Renal cortex interstitium (tissue), 11 donors: ENCODE results near the gene ZNF407. TPM values are rescaled to one million over a fixed set of nuclear protein-coding genes. Genes with fewer than 3 reads are reported as not detected.

Source experiments
- DNase-seq, 11 donors: peaks; one replicate each; pipeline ENCODE4 v3.0.0-alpha.2; 2013; ENCODE audit warnings: low read depth in 9 of 11, low spot score in 4 of 11; ENCODE audit errors: extremely low read depth in 1 of 11
- polyA plus RNA-seq, 3 donors: library from polyadenylated mRNA; unstranded; fragments of 120-200 nt; gene quantifications; one replicate each; pipeline ENCODE4 v1.2.1, GENCODE V29; 2013; ENCODE audit not compliant: insufficient read length in 3 of 3

Gene ZNF407
- polyA plus RNA-seq, 3 donors = 10.0 to 10.1 (median 10.1) TPM

- DNase-seq = no peak
Measured at GRCh38 chr18:74617486-74617885, 19.8 kb downstream of the ZNF407 start.

- DNase-seq = no peak
Measured at GRCh38 chr18:74622072-74622471, 24.4 kb downstream of the ZNF407 start.

GRCh38 chr18:74623047-74623816 is 25.6 kb downstream of the ZNF407 start:
- DNase-seq = no peak

- no peak for DNase-seq
Measured at GRCh38 chr18:74624466-74624865, 26.8 kb downstream of the ZNF407 start.

- no peak for DNase-seq
Measured at GRCh38 chr18:74625157-74625556, 27.5 kb downstream of the ZNF407 start.

GRCh38 chr18:74626049-74626874 is 28.6 kb downstream of the ZNF407 start:
- no peak for DNase-seq

GRCh38 chr18:74630804-74631203 is 33.1 kb downstream of the ZNF407 start:
- DNase-seq = no peak

GRCh38 chr18:74631212-74631611 is 33.5 kb downstream of the ZNF407 start:
- peak in 1 of 11 donors; percentile 12 for DNase-seq

- no peak for DNase-seq
Measured at GRCh38 chr18:74631623-74632350, 34.1 kb downstream of the ZNF407 start.

- no peak for DNase-seq
Measured at GRCh38 chr18:74632351-74632679, 34.6 kb downstream of the ZNF407 start.

- DNase-seq = no peak
Measured at GRCh38 chr18:74632856-74633255, 35.2 kb downstream of the ZNF407 start.

GRCh38 chr18:74633652-74634352 is 36.1 kb downstream of the ZNF407 start:
- no peak for DNase-seq

- peak in 5 of 11 donors; percentile 32 to 50 (median 35) for DNase-seq
Measured at GRCh38 chr18:74635224-74635975, 37.7 kb downstream of the ZNF407 start.

- DNase-seq = no peak
Measured at GRCh38 chr18:74637070-74637469, 39.4 kb downstream of the ZNF407 start.

- DNase-seq = no peak
Measured at GRCh38 chr18:74638210-74638609, 40.5 kb downstream of the ZNF407 start.

GRCh38 chr18:74644713-74645112 is 47.0 kb downstream of the ZNF407 start:
- no peak for DNase-seq

- DNase-seq = no peak
Measured at GRCh38 chr18:74645679-74646078, 48.0 kb downstream of the ZNF407 start.

- no peak for DNase-seq
Measured at GRCh38 chr18:74651327-74652128, 53.9 kb downstream of the ZNF407 start.
